ENCODE measurements around the gene OR2H1.

GRCh38 chr6:29478740-29479139 is 21.8 kb downstream of the OR2H1 start:
- no peak for TF ChIP-seq EP300 (IDR thresholded peaks at IDR 0.05; ENCODE audit: low read length)
- TF ChIP-seq ZNF3 (CRISPR knock-in tag; IDR thresholded peaks at IDR 0.05) = no peak
- TF ChIP-seq CTCF (IDR thresholded peaks at IDR 0.05 in 2 of 3, conservative IDR thresholded peaks at IDR 0.05 in 1 of 3; ENCODE audit: insufficient read depth in 2 of 3, low read depth in 1 of 3, low read length in 3 of 3) = no peak
